Measurements from ENCODE around the gene ILDR1.

Gene ILDR1

DNA sequence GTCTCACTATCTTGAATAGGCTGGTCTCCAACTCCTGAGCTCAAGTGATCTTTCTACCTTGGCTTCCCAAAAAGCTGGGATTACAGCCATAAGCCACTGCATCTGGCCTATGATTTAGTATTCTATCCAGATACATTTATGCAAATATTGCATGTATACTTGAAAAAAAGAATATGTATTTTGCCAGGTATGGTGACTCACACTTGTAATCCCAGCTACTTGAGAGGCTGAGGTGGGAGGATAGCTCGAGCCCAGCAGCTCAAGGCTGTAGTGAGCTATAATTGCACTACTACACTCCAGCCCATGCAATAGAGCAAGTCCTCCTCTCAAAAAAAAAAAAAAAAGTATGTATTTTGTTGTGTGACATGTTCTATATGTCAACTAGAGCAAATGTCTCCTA, 73.4 kb downstream of the ILDR1 start:
- Histone ChIP-seq H3K27ac (ENCODE audit: low read length) (no peak overlapping the region), H4K20me1 (ENCODE audit: insufficient read depth, low read length) (no peaks in the 10 kb centered on the region), H3K4me1 (ENCODE audit: low read length) (no peaks in the 10 kb centered on the region), H3K27me3 (replicated peaks; ENCODE audit: insufficient read depth, low read length) (no peaks in the 10 kb centered on the region), H3K79me2 (ENCODE audit: low read length) (no peaks in the 10 kb centered on the region), H3K4me3 (ENCODE audit: low read length) (no peak overlapping the region), H3K4me2 (ENCODE audit: low read depth, low read length) (no peak overlapping the region), H3K9me2 (replicated peaks; ENCODE audit: insufficient read depth, low read length) (no peaks in the 10 kb centered on the region), H3K36me3 (replicated peaks; ENCODE audit: insufficient read depth, low read length) (peaks cover 7% of the 10 kb centered on the region; the same call in 1 of the 2 replicates), H3K9ac (ENCODE audit: low read length) (no peak overlapping the region), H2AFZ (ENCODE audit: low read length) (no peak overlapping the region), H3K9me3 (replicated peaks; ENCODE audit: insufficient read depth, low read length) (no peaks in the 10 kb centered on the region), H3F3A (ENCODE audit: insufficient read depth, low read length) (no peaks in the 10 kb centered on the region)
- TF ChIP-seq EZH2 (optimal IDR thresholded peaks at IDR 0.05; ENCODE audit: low read depth, low read length) (no peak), EZH2phosphoT487 (IDR thresholded peaks at IDR 0.05; ENCODE audit: low read length) (no peak)
- TF ChIP-seq, protein P1, sequence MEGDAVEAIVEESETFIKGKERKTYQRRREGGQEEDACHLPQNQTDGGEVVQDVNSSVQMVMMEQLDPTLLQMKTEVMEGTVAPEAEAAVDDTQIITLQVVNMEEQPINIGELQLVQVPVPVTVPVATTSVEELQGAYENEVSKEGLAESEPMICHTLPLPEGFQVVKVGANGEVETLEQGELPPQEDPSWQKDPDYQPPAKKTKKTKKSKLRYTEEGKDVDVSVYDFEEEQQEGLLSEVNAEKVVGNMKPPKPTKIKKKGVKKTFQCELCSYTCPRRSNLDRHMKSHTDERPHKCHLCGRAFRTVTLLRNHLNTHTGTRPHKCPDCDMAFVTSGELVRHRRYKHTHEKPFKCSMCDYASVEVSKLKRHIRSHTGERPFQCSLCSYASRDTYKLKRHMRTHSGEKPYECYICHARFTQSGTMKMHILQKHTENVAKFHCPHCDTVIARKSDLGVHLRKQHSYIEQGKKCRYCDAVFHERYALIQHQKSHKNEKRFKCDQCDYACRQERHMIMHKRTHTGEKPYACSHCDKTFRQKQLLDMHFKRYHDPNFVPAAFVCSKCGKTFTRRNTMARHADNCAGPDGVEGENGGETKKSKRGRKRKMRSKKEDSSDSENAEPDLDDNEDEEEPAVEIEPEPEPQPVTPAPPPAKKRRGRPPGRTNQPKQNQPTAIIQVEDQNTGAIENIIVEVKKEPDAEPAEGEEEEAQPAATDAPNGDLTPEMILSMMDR (IDR thresholded peaks at IDR 0.05; ENCODE audit: low read length): no peak
- no peak for DNase-seq

DNA sequence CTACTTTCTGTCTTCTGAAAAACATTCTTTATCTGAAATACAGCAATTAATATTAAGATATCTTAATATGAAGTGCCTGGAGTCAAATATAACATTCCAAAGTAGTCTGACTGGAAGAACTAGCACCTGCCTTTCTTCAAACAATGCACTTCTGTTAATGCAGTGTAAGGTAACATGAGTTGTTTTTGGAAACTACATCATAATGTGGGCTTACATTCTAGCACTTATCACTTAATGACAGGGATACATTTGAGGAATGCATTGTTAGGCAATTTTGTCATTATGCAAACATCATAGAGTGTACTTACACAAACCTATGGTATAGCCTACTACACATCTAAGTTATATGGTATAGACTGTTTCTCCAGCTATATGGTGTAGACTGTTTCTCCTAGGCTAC, 78.6 kb downstream of the ILDR1 start:
- Histone ChIP-seq H3K4me2 (ENCODE audit: low read depth, low read length) (no peak overlapping the region), H3K27ac (ENCODE audit: low read length) (no peak overlapping the region), H3K9me2 (replicated peaks; ENCODE audit: insufficient read depth, low read length) (no peaks in the 10 kb centered on the region), H3K27me3 (replicated peaks; ENCODE audit: insufficient read depth, low read length) (no peaks in the 10 kb centered on the region), H3K9ac (ENCODE audit: low read length) (no peak overlapping the region), H3F3A (ENCODE audit: insufficient read depth, low read length) (no peaks in the 10 kb centered on the region), H3K36me3 (replicated peaks; ENCODE audit: insufficient read depth, low read length) (peaks cover 3% of the 10 kb centered on the region; the same call in 1 of the 2 replicates), H2AFZ (ENCODE audit: low read length) (no peak overlapping the region), H3K4me1 (ENCODE audit: low read length) (no peaks in the 10 kb centered on the region), H3K79me2 (ENCODE audit: low read length) (no peaks in the 10 kb centered on the region), H4K20me1 (ENCODE audit: insufficient read depth, low read length) (no peaks in the 10 kb centered on the region), H3K4me3 (ENCODE audit: low read length) (no peak overlapping the region), H3K9me3 (replicated peaks; ENCODE audit: insufficient read depth, low read length) (no peaks in the 10 kb centered on the region)
- no peak for DNase-seq
- TF ChIP-seq EZH2phosphoT487 (IDR thresholded peaks at IDR 0.05; ENCODE audit: low read length): no peak
- TF ChIP-seq, protein P1 (IDR thresholded peaks at IDR 0.05; ENCODE audit: low read length): no peak
- TF ChIP-seq EZH2 (optimal IDR thresholded peaks at IDR 0.05; ENCODE audit: low read depth, low read length): no peak

DNA sequence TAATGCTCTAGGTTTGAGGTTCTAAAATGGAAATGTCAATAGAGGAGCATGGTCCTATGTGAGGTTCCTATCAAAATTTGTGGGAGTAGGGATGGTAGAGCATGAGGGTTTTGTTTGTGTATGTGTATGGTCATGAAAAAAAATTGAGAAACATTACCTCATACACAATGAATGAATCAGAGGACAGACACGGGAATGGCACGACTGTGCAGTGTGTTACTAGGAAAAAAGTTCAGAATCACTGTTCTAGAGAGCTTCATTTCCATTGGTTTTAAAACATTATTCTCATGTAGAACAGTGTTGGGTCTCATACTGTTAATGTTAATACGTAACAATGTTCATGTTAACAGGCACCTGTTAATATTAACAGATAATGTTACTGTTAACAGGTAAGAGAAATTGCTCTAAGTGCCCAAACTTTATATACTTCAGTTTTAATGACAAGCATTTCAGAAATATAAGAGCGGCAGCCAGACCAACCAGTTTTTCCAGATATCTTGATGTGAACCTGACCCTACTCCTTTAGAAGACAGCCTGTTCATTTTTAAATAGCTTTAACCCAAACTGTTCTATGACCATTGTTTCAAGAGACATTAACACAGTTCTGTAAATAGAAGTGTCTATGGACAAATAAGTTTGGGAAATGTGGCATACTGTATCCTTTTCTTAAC, 79.8 kb downstream of the ILDR1 start:
- Histone ChIP-seq H3K79me2 (ENCODE audit: low read length) (no peaks in the 10 kb centered on the region), H3K36me3 (replicated peaks; ENCODE audit: insufficient read depth, low read length) (no peaks in the 10 kb centered on the region; the same call in 1 of the 2 replicates), H3K4me2 (ENCODE audit: low read depth, low read length) (no peak overlapping the region), H3K9me3 (replicated peaks; ENCODE audit: insufficient read depth, low read length) (no peaks in the 10 kb centered on the region), H3F3A (ENCODE audit: insufficient read depth, low read length) (no peaks in the 10 kb centered on the region), H3K9ac (ENCODE audit: low read length) (no peak overlapping the region), H3K27me3 (replicated peaks; ENCODE audit: insufficient read depth, low read length) (no peaks in the 10 kb centered on the region), H3K4me1 (ENCODE audit: low read length) (no peaks in the 10 kb centered on the region), H2AFZ (ENCODE audit: low read length) (no peak overlapping the region), H3K9me2 (replicated peaks; ENCODE audit: insufficient read depth, low read length) (no peaks in the 10 kb centered on the region), H3K4me3 (ENCODE audit: low read length) (no peak overlapping the region), H3K27ac (ENCODE audit: low read length) (no peak overlapping the region), H4K20me1 (ENCODE audit: insufficient read depth, low read length) (no peaks in the 10 kb centered on the region)
- no peak for DNase-seq
- TF ChIP-seq, protein P1 (IDR thresholded peaks at IDR 0.05; ENCODE audit: low read length): no peak

Data from MM.1S (cell line).